ENCODE measurements around the gene HIP1R.
A peak's percentile ranks its signal among the peaks of the same experiment; 100 is the strongest.

Gene HIP1R

GRCh38 chr12:122895704-122896636, 60.7 kb downstream of the HIP1R start, which contains the start of gene VPS37B:
TSS of gene VPS37B (minus strand) at chr12:122896124. CDS start at chr12:122896062, 62 bp downstream.
- peaks cover 82% of the 10 kb centered on the region for H3K4me1 ChIP-seq (ENCODE audit: insufficient read depth, low read length)
- H3K27ac ChIP-seq (ENCODE audit: low read length) = peak within 1 kb of the TSS; percentile 66
- DNase-seq (peak; percentile 79), ATAC-seq (ENCODE audit: insufficient read depth, low read depth) (peak; percentile 58)
- peak within 1 kb of the TSS; percentile 83 for H3K9ac ChIP-seq (ENCODE audit: low read depth, low read length)
- H3K4me3 ChIP-seq (ENCODE audit: low read depth in 1 of 2, low read length in 2 of 2) = peak within 1 kb of the TSS; percentile 88 to 89
- peaks cover 57% of the 10 kb centered on the region for H3K79me2 ChIP-seq (ENCODE audit: insufficient read depth, low read length)
- no peaks in the 10 kb centered on the region for H3K9me3 ChIP-seq (ENCODE audit: insufficient read depth, low read length, severe bottlenecking)
- peaks cover 12% of the 10 kb centered on the region; the same call in 1 of the 2 replicates for H4K20me1 ChIP-seq (ENCODE audit: insufficient read depth, low read length)
- H3K36me3 ChIP-seq (ENCODE audit: insufficient read depth, low read length) = peaks cover 5% of the 10 kb centered on the region; the same call in 1 of the 2 replicates
- H3K4me2 ChIP-seq (ENCODE audit: insufficient read depth, low read length) = peak within 1 kb of the TSS; percentile 84
- H2AFZ ChIP-seq (ENCODE audit: low read depth, low read length) = peak within 1 kb of the TSS; percentile 86
- no peaks in the 10 kb centered on the region for H3K27me3 ChIP-seq (ENCODE audit: insufficient read depth, low read length, poor library complexity)
- TF ChIP-seq EZH2 (IDR thresholded peaks at IDR 0.05; ENCODE audit: borderline replicate concordance, low read depth, low read length, severe bottlenecking) (no peak), CTCF (IDR thresholded peaks at IDR 0.05; ENCODE audit: borderline replicate concordance, extremely low read depth, low read length, poor library complexity, severe bottlenecking) (no peak)

- Histone ChIP-seq H3K79me2 (ENCODE audit: insufficient read depth, low read length) (peaks cover 50% of the 10 kb centered on the region), H3K4me3 (ENCODE audit: low read depth in 1 of 2, low read length in 2 of 2) (peak overlapping the region in 1 of 2 experiments; percentile 89; a peak in 2 of 4 replicates), H3K27ac (ENCODE audit: low read length) (peak overlapping the region; percentile 66), H2AFZ (ENCODE audit: low read depth, low read length) (peak overlapping the region; percentile 86), H3K27me3 (ENCODE audit: insufficient read depth, low read length, poor library complexity) (no peaks in the 10 kb centered on the region), H3K4me2 (ENCODE audit: insufficient read depth, low read length) (peak overlapping the region; percentile 84), H3K9ac (ENCODE audit: low read depth, low read length) (peak overlapping the region; percentile 83), H3K36me3 (ENCODE audit: insufficient read depth, low read length) (peaks cover 5% of the 10 kb centered on the region; the same call in 1 of the 2 replicates), H3K9me3 (ENCODE audit: insufficient read depth, low read length, severe bottlenecking) (no peaks in the 10 kb centered on the region), H3K4me1 (ENCODE audit: insufficient read depth, low read length) (peaks cover 77% of the 10 kb centered on the region), H4K20me1 (ENCODE audit: insufficient read depth, low read length) (peaks cover 6% of the 10 kb centered on the region; the same call in 1 of the 2 replicates)
- TF ChIP-seq EZH2 (IDR thresholded peaks at IDR 0.05; ENCODE audit: borderline replicate concordance, low read depth, low read length, severe bottlenecking) (no peak), CTCF (IDR thresholded peaks at IDR 0.05; ENCODE audit: borderline replicate concordance, extremely low read depth, low read length, poor library complexity, severe bottlenecking) (no peak)
- ATAC-seq (ENCODE audit: insufficient read depth, low read depth) (no peak), DNase-seq (no peak)
Observed at GRCh38 chr12:122896662-122897061, 61.4 kb downstream of the HIP1R start.

- Histone ChIP-seq H3K9me3 (ENCODE audit: insufficient read depth, low read length, severe bottlenecking) (no peaks in the 10 kb centered on the region), H3K79me2 (ENCODE audit: insufficient read depth, low read length) (peaks cover 18% of the 10 kb centered on the region), H3K4me1 (ENCODE audit: insufficient read depth, low read length) (peaks cover 46% of the 10 kb centered on the region), H3K36me3 (ENCODE audit: insufficient read depth, low read length) (no peaks in the 10 kb centered on the region), H3K4me2 (ENCODE audit: insufficient read depth, low read length) (no peak overlapping the region), H2AFZ (ENCODE audit: low read depth, low read length) (no peak overlapping the region), H4K20me1 (ENCODE audit: insufficient read depth, low read length) (no peaks in the 10 kb centered on the region), H3K27ac (ENCODE audit: low read length) (no peak overlapping the region), H3K4me3 (ENCODE audit: low read depth in 1 of 2, low read length in 2 of 2) (no peak overlapping the region), H3K9ac (ENCODE audit: low read depth, low read length) (no peak overlapping the region), H3K27me3 (ENCODE audit: insufficient read depth, low read length, poor library complexity) (peaks cover 3% of the 10 kb centered on the region)
- TF ChIP-seq CTCF (IDR thresholded peaks at IDR 0.05; ENCODE audit: borderline replicate concordance, extremely low read depth, low read length, poor library complexity, severe bottlenecking) (no peak), EZH2 (IDR thresholded peaks at IDR 0.05; ENCODE audit: borderline replicate concordance, low read depth, low read length, severe bottlenecking) (no peak)
- DNase-seq = no peak
- ATAC-seq (ENCODE audit: insufficient read depth, low read depth) = no peak
Observed at GRCh38 chr12:122899887-122900286, 64.6 kb downstream of the HIP1R start.

All from DND-41 (cell line).